ENCODE measurements around the gene GNB1L. TPM values are rescaled to one million over a fixed set of nuclear protein-coding genes. Genes with fewer than 3 reads are reported as not detected.

The GNB1L gene
- total and polyA plus RNA-seq, 7 donors = 2.5 to 15.0 (median 5.3) TPM

DNA sequence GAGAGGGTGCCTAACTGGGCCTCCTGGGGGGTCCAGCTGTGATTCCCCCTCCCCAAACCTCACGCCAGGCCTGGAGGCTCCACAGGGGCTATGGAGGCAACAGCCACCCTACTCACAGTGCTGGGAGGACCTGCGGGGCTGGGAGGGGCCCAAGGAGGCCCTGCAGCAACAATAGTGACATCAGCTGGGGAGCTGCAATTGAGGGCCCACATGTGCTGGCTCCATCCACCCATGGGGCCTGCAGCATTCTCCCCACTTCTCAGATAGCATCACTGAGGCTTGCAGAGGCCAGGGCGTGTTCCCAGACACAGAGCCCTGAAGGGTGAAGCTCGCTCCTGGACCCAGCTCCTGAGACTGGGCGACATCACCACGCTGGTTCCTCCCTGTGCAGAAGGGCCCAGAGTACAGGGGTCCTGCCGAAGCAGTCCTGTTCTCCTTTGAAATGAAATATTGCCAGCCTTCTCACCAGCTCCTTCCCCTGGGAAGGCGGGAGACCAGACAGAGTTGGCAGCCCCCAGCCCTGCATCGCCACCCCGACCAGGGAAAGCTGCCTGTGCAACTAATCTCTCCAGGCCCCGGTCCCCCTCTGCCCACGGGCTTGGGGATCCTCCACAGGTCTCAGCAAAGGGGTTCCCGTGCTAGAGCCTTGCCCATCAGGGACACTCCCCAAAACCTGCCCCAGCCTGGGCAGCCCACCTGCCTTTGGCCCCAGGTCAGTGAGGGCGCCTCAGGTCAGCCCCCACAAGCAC, 103.0 kb downstream of the GNB1L start:
- no peak overlapping the region for H3K27ac ChIP-seq
- H3K4me3 ChIP-seq = no peak overlapping the region
- no peaks in the 10 kb centered on the region for H3K36me3 ChIP-seq
- TF ChIP-seq POLR2A (IDR thresholded peaks at IDR 0.05) = no peak
- TF ChIP-seq CTCF (IDR thresholded peaks at IDR 0.05) = no peak
- TF ChIP-seq POLR2AphosphoS5 (IDR thresholded peaks at IDR 0.05) = no peak
- no peak for TF ChIP-seq EP300 (IDR thresholded peaks at IDR 0.05)
- intact Hi-C loops (cut with DNase I) = no loop called here
- 81 to 90% methylated on average over 14 of the region's 14 CpGs for WGBS, 2 donors
- peaks cover 0 to 20% (median 19%) of the 10 kb centered on the region in 4 donors for H3K4me1 ChIP-seq
- DNase-seq = no peak
- peaks cover 26 to 64% (median 35%) of the 10 kb centered on the region in 3 donors for H3K27me3 ChIP-seq
- no peaks in the 10 kb centered on the region for H3K9me3 ChIP-seq

GRCh38 chr22:19750507-19751490, 103.9 kb downstream of the GNB1L start:
- intact Hi-C loops (cut with DNase I) = no loop called here
- DNase-seq = no peak
- peaks cover 0 to 11% (median 10%) of the 10 kb centered on the region in 4 donors for H3K4me1 ChIP-seq
- H3K27ac ChIP-seq = no peak overlapping the region
- TF ChIP-seq CTCF (IDR thresholded peaks at IDR 0.05) (no peak), POLR2A (IDR thresholded peaks at IDR 0.05) (no peak), EP300 (IDR thresholded peaks at IDR 0.05) (no peak), POLR2AphosphoS5 (IDR thresholded peaks at IDR 0.05) (no peak)
- peaks cover 18 to 55% (median 26%) of the 10 kb centered on the region in 3 donors for H3K27me3 ChIP-seq
- no peak overlapping the region for H3K4me3 ChIP-seq
- WGBS, 2 donors = 33 to 69% methylated on average over 27 of the region's 27 CpGs
- H3K9me3 ChIP-seq = no peaks in the 10 kb centered on the region
- H3K36me3 ChIP-seq = no peaks in the 10 kb centered on the region

DNA sequence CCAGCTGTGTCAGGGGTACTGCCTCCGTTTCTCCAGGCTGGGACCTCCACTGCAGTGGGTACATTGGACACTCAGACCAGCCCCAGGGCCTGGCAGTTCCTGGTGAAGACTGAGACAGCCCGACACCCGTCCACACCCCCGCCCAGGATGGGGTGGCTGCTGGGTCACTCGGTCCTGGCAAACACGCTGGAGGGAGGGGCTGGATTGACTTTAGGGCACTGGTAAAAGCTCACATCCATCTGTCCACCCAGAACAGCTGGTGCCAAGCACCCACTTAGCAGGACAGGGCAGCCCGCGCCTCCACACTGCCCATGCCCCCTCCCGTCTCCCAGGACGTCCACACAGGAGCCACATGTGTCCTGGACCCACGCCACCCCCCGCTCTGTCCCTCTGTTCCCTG, 104.8 kb downstream of the GNB1L start:
- Histone ChIP-seq H3K27me3 (peaks cover 10 to 46% (median 17%) of the 10 kb centered on the region in 3 donors), H3K9me3 (no peaks in the 10 kb centered on the region), H3K4me3 (no peak overlapping the region), H3K4me1 (peaks cover 0 to 2% (median under 1%) of the 10 kb centered on the region in 4 donors), H3K36me3 (no peaks in the 10 kb centered on the region), H3K27ac (no peak overlapping the region)
- intact Hi-C loops (cut with DNase I) = no loop called here
- 49 to 79% methylated on average over 12 of the region's 12 CpGs for WGBS, 2 donors
- DNase-seq = no peak
- no peak for TF ChIP-seq CTCF (IDR thresholded peaks at IDR 0.05)
- no peak for TF ChIP-seq EP300 (IDR thresholded peaks at IDR 0.05)
- TF ChIP-seq POLR2AphosphoS5 (IDR thresholded peaks at IDR 0.05) = no peak
- no peak for TF ChIP-seq POLR2A (IDR thresholded peaks at IDR 0.05)

GRCh38 chr22:19748991-19749664, 105.5 kb downstream of the GNB1L start:
- whole genome bisulfite sequencing, 2 donors = 46 to 75% methylated on average over 15 of the region's 15 CpGs
- Histone ChIP-seq H3K36me3 (no peaks in the 10 kb centered on the region), H3K4me3 (no peak overlapping the region), H3K27ac (no peak overlapping the region), H3K27me3 (peaks cover 2 to 38% (median 10%) of the 10 kb centered on the region in 3 donors), H3K9me3 (no peaks in the 10 kb centered on the region), H3K4me1 (no peaks in the 10 kb centered on the region)
- DNase-seq = no peak
- TF ChIP-seq CTCF (IDR thresholded peaks at IDR 0.05) = no peak
- TF ChIP-seq EP300 (IDR thresholded peaks at IDR 0.05) = no peak
- no peak for TF ChIP-seq POLR2AphosphoS5 (IDR thresholded peaks at IDR 0.05)
- TF ChIP-seq POLR2A (IDR thresholded peaks at IDR 0.05) = no peak
- intact Hi-C loops (cut with DNase I) = no loop called here
